Loucy (cell line): ENCODE measurements around the gene ITGB5.

Experiments used
- H2AFZ ChIP-seq: fragments of 200-600 bp; sonication (generic); 2 replicates; pipeline ENCODE4 v1.6.0; 2016; ENCODE audit warnings: antibody characterized with exemption, mild to moderate bottlenecking, low read length, moderate library complexity
- H3F3A ChIP-seq: fragments of 200-600 bp; 2 replicates; pipeline ENCODE4 v1.6.0; 2016; ENCODE audit warnings: antibody characterized with exemption, low read depth, mild to moderate bottlenecking
- H3K27me3 ChIP-seq: fragments of 200-600 bp; sonication (generic); 2 replicates; pipeline ENCODE4 v1.6.1; 2014; ENCODE audit warnings: low read length, mild to moderate bottlenecking; ENCODE audit not compliant: insufficient read depth, poor library complexity, severe bottlenecking
- H3K36me3 ChIP-seq: fragments of 200-600 bp; sonication (generic); 2 replicates; pipeline ENCODE4 v1.6.1; 2016; ENCODE audit warnings: low read length; ENCODE audit not compliant: insufficient read depth
- H3K4me1 ChIP-seq: fragments of 200-600 bp; sonication (generic); 2 replicates; pipeline ENCODE4 v1.5.1; 2014; ENCODE audit warnings: low read length, mild to moderate bottlenecking; ENCODE audit not compliant: insufficient read depth, poor library complexity, severe bottlenecking
- H3K4me2 ChIP-seq: fragments of 200-600 bp; sonication (generic); 2 replicates; pipeline ENCODE4 v1.6.0; 2014; ENCODE audit warnings: antibody characterized with exemption, low read length, low read depth, mild to moderate bottlenecking; ENCODE audit not compliant: poor library complexity, severe bottlenecking
- H3K4me3 ChIP-seq: fragments of 200-600 bp; sonication (generic); 2 replicates; pipeline ENCODE4 v1.5.1; 2014; ENCODE audit warnings: low read length, mild to moderate bottlenecking, mixed read lengths; ENCODE audit not compliant: poor library complexity, severe bottlenecking
- H3K79me2 ChIP-seq: fragments of 200-600 bp; sonication (generic); 2 replicates; pipeline ENCODE4 v1.6.1; 2014; ENCODE audit warnings: low read length; ENCODE audit not compliant: insufficient read depth
- H3K9ac ChIP-seq: fragments of 200-600 bp; sonication (generic); 2 replicates; pipeline ENCODE4 v1.6.0; 2014; ENCODE audit warnings: mild to moderate bottlenecking, low read depth, low read length, moderate library complexity; ENCODE audit not compliant: poor library complexity, severe bottlenecking
- H3K9me2 ChIP-seq: fragments of 200-600 bp; sonication (generic); replicated peaks from 2 replicates; pipeline ENCODE4 v1.6.1; 2016; ENCODE audit warnings: low read depth, low read length, mixed read lengths
- H3K9me3 ChIP-seq: fragments of 200-600 bp; sonication (generic); 2 replicates; pipeline ENCODE4 v1.6.1; 2014; ENCODE audit warnings: mild to moderate bottlenecking, antibody characterized with exemption, low read length, low read depth; ENCODE audit not compliant: insufficient read depth
- H4K20me1 ChIP-seq: fragments of 200-600 bp; sonication (generic); 2 replicates; pipeline ENCODE4 v1.6.0; 2014; ENCODE audit warnings: antibody characterized with exemption, low read length, mild to moderate bottlenecking; ENCODE audit not compliant: insufficient read depth, poor library complexity, severe bottlenecking
- EZH2phosphoT487 ChIP-seq: fragments of 200-600 bp; IDR thresholded peaks from 2 replicates; pipeline ENCODE4 v1.6.1; 2018; ENCODE audit warnings: antibody characterized with exemption, mild to moderate bottlenecking, moderate library complexity, borderline replicate concordance
- TF ChIP-seq, protein P1 (sequence below): fragments of 200-600 bp; sonication (generic); conservative IDR thresholded peaks from 2 replicates; pipeline ENCODE4 v1.5.1; 2014; ENCODE audit warnings: mild to moderate bottlenecking, antibody characterized with exemption, low read length

ITGB5 gene

DNA sequence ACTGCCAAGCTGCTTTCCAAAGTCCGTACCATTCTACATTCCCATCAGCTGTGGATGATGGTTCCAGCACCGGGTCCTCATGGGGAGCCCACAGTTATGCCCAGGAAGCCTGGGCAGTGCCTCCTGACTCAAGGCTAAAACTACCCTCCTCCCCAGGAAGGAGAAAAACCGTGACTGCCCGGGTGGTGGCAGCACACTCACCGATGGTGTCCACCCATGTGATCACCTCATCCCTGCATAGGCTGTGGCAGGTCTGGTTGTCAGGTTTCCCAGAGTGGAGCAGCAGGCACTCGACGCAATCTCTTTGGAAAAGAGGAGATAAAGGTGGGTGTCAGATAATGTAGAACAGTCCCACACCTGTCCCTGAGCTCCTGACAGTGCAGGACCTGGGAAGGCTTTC lies 118.4 kb downstream of the ITGB5 start:
- H3K4me1 ChIP-seq: no peaks in the 10 kb centered on the region
- TF ChIP-seq, protein P1, sequence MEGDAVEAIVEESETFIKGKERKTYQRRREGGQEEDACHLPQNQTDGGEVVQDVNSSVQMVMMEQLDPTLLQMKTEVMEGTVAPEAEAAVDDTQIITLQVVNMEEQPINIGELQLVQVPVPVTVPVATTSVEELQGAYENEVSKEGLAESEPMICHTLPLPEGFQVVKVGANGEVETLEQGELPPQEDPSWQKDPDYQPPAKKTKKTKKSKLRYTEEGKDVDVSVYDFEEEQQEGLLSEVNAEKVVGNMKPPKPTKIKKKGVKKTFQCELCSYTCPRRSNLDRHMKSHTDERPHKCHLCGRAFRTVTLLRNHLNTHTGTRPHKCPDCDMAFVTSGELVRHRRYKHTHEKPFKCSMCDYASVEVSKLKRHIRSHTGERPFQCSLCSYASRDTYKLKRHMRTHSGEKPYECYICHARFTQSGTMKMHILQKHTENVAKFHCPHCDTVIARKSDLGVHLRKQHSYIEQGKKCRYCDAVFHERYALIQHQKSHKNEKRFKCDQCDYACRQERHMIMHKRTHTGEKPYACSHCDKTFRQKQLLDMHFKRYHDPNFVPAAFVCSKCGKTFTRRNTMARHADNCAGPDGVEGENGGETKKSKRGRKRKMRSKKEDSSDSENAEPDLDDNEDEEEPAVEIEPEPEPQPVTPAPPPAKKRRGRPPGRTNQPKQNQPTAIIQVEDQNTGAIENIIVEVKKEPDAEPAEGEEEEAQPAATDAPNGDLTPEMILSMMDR: peak; percentile 56
- TF ChIP-seq EZH2phosphoT487: no peak
- no peaks in the 10 kb centered on the region for H3F3A ChIP-seq
- no peaks in the 10 kb centered on the region for H3K27me3 ChIP-seq
- no peaks in the 10 kb centered on the region for H3K79me2 ChIP-seq
- no peaks in the 10 kb centered on the region for H3K36me3 ChIP-seq
- H3K4me2 ChIP-seq: no peak overlapping the region
- H2AFZ ChIP-seq: no peak overlapping the region; the same call in 1 of the 2 replicates
- H3K9me2 ChIP-seq: no peaks in the 10 kb centered on the region
- H3K4me3 ChIP-seq: no peak overlapping the region
- no peak overlapping the region for H3K9ac ChIP-seq
- H3K9me3 ChIP-seq: no peaks in the 10 kb centered on the region
- H4K20me1 ChIP-seq: no peaks in the 10 kb centered on the region

DNA sequence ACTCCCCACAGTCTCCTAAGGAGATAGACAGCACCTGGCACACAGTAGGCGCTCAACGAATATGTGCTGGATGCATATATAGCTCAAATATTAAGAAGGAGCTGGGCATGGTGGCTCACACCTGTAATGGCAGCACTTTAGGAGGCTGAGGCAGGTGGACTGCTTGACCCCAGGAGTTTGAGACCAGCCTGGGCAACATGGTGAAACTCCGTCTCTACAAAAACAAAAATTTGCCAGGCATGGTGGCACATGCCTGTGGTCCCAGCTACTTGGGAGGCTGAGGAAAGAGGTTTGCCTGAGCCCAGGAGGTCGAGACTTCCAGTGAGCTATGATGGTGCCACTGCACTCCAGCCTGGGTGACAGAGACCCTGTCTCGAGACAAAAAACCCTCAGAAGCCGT lies 119.5 kb downstream of the ITGB5 start:
- no peaks in the 10 kb centered on the region for H4K20me1 ChIP-seq
- H3F3A ChIP-seq: no peaks in the 10 kb centered on the region
- no peaks in the 10 kb centered on the region for H3K27me3 ChIP-seq
- no peaks in the 10 kb centered on the region for H3K4me1 ChIP-seq
- H3K9me3 ChIP-seq: no peaks in the 10 kb centered on the region
- H3K36me3 ChIP-seq: no peaks in the 10 kb centered on the region
- H3K4me2 ChIP-seq: no peak overlapping the region
- H2AFZ ChIP-seq: no peak overlapping the region
- no peaks in the 10 kb centered on the region for H3K79me2 ChIP-seq
- TF ChIP-seq EZH2phosphoT487: no peak
- TF ChIP-seq, protein P1: no peak
- H3K9ac ChIP-seq: no peak overlapping the region
- no peak overlapping the region for H3K4me3 ChIP-seq
- H3K9me2 ChIP-seq: no peaks in the 10 kb centered on the region

DNA sequence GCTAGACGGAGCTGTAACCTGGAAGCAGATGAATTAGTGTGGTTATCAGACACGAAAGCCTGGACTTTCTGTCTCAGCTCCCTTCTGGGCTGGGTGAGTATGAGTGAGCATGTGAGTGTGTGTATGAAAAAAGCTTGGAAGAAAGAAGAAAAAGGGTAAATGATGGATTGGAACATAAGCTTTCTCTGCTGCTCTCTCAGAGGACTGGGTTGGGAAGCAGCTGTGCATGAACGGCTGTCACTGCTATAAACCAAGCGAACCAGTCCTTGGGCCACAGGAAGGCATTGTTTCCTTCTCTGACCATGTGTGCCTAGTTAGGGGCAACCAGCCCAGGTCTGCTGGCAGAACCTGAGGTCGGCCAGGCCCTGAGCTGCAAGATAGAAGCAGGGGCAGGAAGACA lies 119.9 kb downstream of the ITGB5 start:
- Histone ChIP-seq H3F3A (no peaks in the 10 kb centered on the region), H4K20me1 (no peaks in the 10 kb centered on the region), H2AFZ (no peak overlapping the region), H3K4me3 (no peak overlapping the region), H3K27me3 (no peaks in the 10 kb centered on the region), H3K9me3 (no peaks in the 10 kb centered on the region), H3K9me2 (no peaks in the 10 kb centered on the region), H3K36me3 (no peaks in the 10 kb centered on the region), H3K79me2 (no peaks in the 10 kb centered on the region), H3K4me1 (no peaks in the 10 kb centered on the region), H3K4me2 (no peak overlapping the region), H3K9ac (no peak overlapping the region)
- TF ChIP-seq EZH2phosphoT487: no peak
- TF ChIP-seq, protein P1: no peak
